WTC11 (cell line): ENCODE results near the gene NCBP2. TPM values are rescaled to one million over a fixed set of nuclear protein-coding genes. Genes with fewer than 3 reads are reported as not detected.

Experiments used
- ATAC-seq: fragments of 200-7000 bp; cut with Tn5 transposase; 2 replicates; pipeline ENCODE4 v1.10.0; 2021; ENCODE audit warnings: mild to moderate bottlenecking, moderate library complexity
- CTCF ChIA-PET: fragments of 300-600 bp; sonication (Branson Sonifier 250); formaldehyde crosslinking; loops from one replicate; lab custom pipeline; 2021; ENCODE audit warnings: antibody characterized with exemption; lab: Charles Lee
- POLR2A ChIA-PET: fragments of 350-600 bp; sonication (Branson Sonifier 250); formaldehyde crosslinking; loops from one replicate; lab custom pipeline; 2021; ENCODE audit warnings: antibody characterized with exemption; lab: Charles Lee
- DNase-seq: peaks from one replicate; pipeline ENCODE4 v3.0.0; 2021; ENCODE audit warnings: low spot score
- H3K27ac Mint-ChIP-seq: 2 replicates; pipeline ENCODE4 v1.8.0; 2021; ENCODE audit warnings: mixed read lengths
- H3K27me3 Mint-ChIP-seq: 2 replicates; pipeline ENCODE4 v1.8.0; 2021; ENCODE audit warnings: low read depth, mild to moderate bottlenecking, moderate library complexity, mixed read lengths
- H3K36me3 Mint-ChIP-seq: 2 replicates; pipeline ENCODE4 v1.8.0; 2021; ENCODE audit warnings: mixed read lengths
- H3K4me1 Mint-ChIP-seq: 2 replicates; pipeline ENCODE4 v1.8.0; 2022; ENCODE audit warnings: mixed read lengths
- H3K4me3 Mint-ChIP-seq: 2 replicates; pipeline ENCODE4 v1.8.0; 2021; ENCODE audit warnings: mild to moderate bottlenecking, moderate library complexity, mixed read lengths
- H3K9me3 Mint-ChIP-seq: 2 replicates; pipeline ENCODE4 v1.8.0; 2021; ENCODE audit warnings: mixed read lengths
- ATF1 ChIP-seq: sonication (generic); formaldehyde crosslinking; IDR thresholded peaks from 2 replicates; pipeline ENCODE4 v1.8.1; 2023; ENCODE audit warnings: mild to moderate bottlenecking, moderate library complexity, missing genetic modification reagents
- EMX1 ChIP-seq: fragments of 250-450 bp; sonication (Bioruptor Pico); IDR thresholded peaks from 2 replicates; pipeline ENCODE4 v1.8.0; 2021; ENCODE audit warnings: mild to moderate bottlenecking
- FOXP4 ChIP-seq: sonication (generic); formaldehyde crosslinking; IDR thresholded peaks from 2 replicates; pipeline ENCODE4 v1.8.0; 2022; ENCODE audit warnings: mild to moderate bottlenecking, missing genetic modification reagents
- KAT7 ChIP-seq: sonication (generic); formaldehyde crosslinking; IDR thresholded peaks from 2 replicates; pipeline ENCODE4 v1.8.1; 2023; ENCODE audit warnings: missing genetic modification reagents, mild to moderate bottlenecking, borderline replicate concordance
- MYBL2 ChIP-seq: sonication (generic); formaldehyde crosslinking; IDR thresholded peaks from 2 replicates; pipeline ENCODE4 v1.8.1; 2023; ENCODE audit warnings: mild to moderate bottlenecking, moderate library complexity, missing genetic modification reagents
- NR3C1 ChIP-seq: sonication (generic); formaldehyde crosslinking; conservative IDR thresholded peaks from 2 replicates; pipeline ENCODE4 v1.8.1; 2023; ENCODE audit warnings: low read depth, mild to moderate bottlenecking, missing genetic modification reagents
- PRRX2 ChIP-seq: fragments of 250-450 bp; sonication (Bioruptor Pico); IDR thresholded peaks from 2 replicates; pipeline ENCODE4 v1.8.0; 2021; ENCODE audit warnings: mild to moderate bottlenecking
- SOX15 ChIP-seq: fragments of 250-450 bp; sonication (Bioruptor Pico); IDR thresholded peaks from 2 replicates; pipeline ENCODE4 v1.9.0; 2021; ENCODE audit warnings: mild to moderate bottlenecking
- ZNF138 ChIP-seq: sonication (generic); formaldehyde crosslinking; conservative IDR thresholded peaks from 2 replicates; pipeline ENCODE4 v1.8.1; 2022; ENCODE audit warnings: mild to moderate bottlenecking, moderate library complexity, missing genetic modification reagents
- ZNF232 ChIP-seq: sonication (generic); formaldehyde crosslinking; IDR thresholded peaks from 2 replicates; pipeline ENCODE4 v1.8.0; 2022; ENCODE audit warnings: mild to moderate bottlenecking, missing genetic modification reagents
- ZNF425 ChIP-seq: fragments of 250-450 bp; sonication (Bioruptor Pico); conservative IDR thresholded peaks from 2 replicates; pipeline ENCODE4 v1.9.0; 2021; ENCODE audit warnings: mild to moderate bottlenecking
- total RNA-seq: library from RNA; stranded (reverse); gene quantifications from 3 replicates; pipeline ENCODE4 v1.2.3, GENCODE V29; 2021
- TF ChIP-seq, protein P1 (sequence below): sonication (generic); formaldehyde crosslinking; IDR thresholded peaks from 2 replicates; pipeline ENCODE4 v1.8.0; 2022; ENCODE audit warnings: mild to moderate bottlenecking, missing genetic modification reagents
- TF ChIP-seq, protein P2 (sequence below): sonication (generic); formaldehyde crosslinking; IDR thresholded peaks from 2 replicates; pipeline ENCODE4 v1.8.1; 2022; ENCODE audit warnings: missing genetic modification reagents, borderline replicate concordance
- TF ChIP-seq, protein P3 (sequence below): sonication (generic); formaldehyde crosslinking; IDR thresholded peaks from 2 replicates; pipeline ENCODE4 v1.8.1; 2023; ENCODE audit warnings: mild to moderate bottlenecking, missing genetic modification reagents, borderline replicate concordance
- TF ChIP-seq, protein P4 (sequence below): sonication (generic); formaldehyde crosslinking; IDR thresholded peaks from 2 replicates; pipeline ENCODE4 v1.8.0; 2023; ENCODE audit warnings: missing genetic modification reagents
- TF ChIP-seq, protein P5 (sequence below): sonication (generic); formaldehyde crosslinking; IDR thresholded peaks from 2 replicates; pipeline ENCODE4 v1.8.0; 2022; ENCODE audit warnings: mild to moderate bottlenecking, missing genetic modification reagents
- TF ChIP-seq, protein P6 (sequence below): fragments of 250-450 bp; sonication (Bioruptor Pico); IDR thresholded peaks from 2 replicates; pipeline ENCODE4 v2.1.2; 2022; ENCODE audit warnings: mild to moderate bottlenecking, moderate library complexity
- TF ChIP-seq, protein P7 (sequence below): sonication (generic); formaldehyde crosslinking; IDR thresholded peaks from 2 replicates; pipeline ENCODE4 v1.8.0; 2022; ENCODE audit warnings: missing genetic modification reagents

The NCBP2 gene
- total RNA-seq, 1 experiment from 2014 or later = 96.9 TPM

DNA sequence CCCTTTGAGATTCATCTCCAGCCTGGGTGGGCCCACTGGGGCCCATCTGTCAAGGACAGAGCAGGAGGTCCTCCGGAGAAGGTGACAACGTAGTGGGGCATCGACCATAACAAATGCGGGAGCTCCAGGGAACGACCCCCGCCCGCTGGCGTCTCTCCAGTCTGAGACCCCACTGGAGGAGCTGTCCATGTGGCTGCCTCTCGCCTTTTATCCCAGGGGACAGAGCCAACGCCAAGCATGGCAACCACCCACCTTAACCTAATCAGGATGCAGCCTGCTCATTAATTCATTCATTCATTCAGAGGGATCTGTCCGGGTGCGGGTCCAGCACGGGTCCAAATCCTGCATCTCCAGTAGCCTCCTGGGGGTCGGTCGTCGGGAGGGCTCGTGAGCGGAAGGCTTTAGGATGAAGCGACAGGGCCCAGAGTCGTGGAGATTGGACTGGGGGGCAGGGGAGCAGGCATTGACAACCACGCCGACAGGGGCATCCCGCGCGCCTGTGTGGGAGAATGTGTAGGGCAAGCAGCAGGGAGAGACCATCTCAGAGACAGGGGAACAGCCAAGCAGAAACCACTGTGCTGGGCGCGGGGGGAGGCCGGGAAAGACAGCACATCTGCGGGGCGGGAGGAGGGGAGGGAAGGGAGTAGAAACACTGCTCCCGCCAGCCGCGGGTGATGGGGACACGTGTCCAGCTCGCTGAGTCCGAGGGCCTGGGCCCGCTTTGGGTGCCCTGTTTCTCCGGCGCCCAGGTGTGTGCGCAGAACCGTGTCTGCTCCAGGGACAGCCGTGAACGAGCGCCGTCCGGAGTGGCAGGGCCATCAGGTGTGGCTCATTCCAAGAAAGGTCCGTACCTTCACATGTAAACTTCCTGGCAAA, 24.4 kb upstream of the NCBP2 start:
- peaks cover 3% of the 10 kb centered on the region; the same call in 1 of the 2 replicates for H3K9me3 Mint-ChIP-seq
- H3K27me3 Mint-ChIP-seq = peaks cover 85% of the 10 kb centered on the region
- ATAC-seq = peak; percentile 16
- H3K36me3 Mint-ChIP-seq = peaks cover 3% of the 10 kb centered on the region; the same call in 1 of the 2 replicates
- peak overlapping the region; percentile 66 for H3K4me3 Mint-ChIP-seq
- ChIA-PET CTCF (interaction anchor here (0.8 to 1.0 kb wide), 2 partner anchors 24 to 64 kb away, joined by 3 to 4 read pairs; partner anchors contain the start of gene NCBP2), POLR2A (interaction anchor here (0.6 kb wide), 1 partner anchor 253 kb away, joined by 5 read pairs; no protein-coding TSS in a partner anchor)
- DNase-seq = peak; percentile 66
- H3K4me1 Mint-ChIP-seq = peaks cover 10% of the 10 kb centered on the region
- no peak overlapping the region for H3K27ac Mint-ChIP-seq
- TF ChIP-seq ATF1 (CRISPR knock-in tag) = no peak
- TF ChIP-seq SOX15 = no peak
- TF ChIP-seq PRRX2 (CRISPR knock-in tag) = no peak
- no peak for TF ChIP-seq KAT7 (CRISPR knock-in tag)
- TF ChIP-seq ZNF425 = no peak
- TF ChIP-seq ZNF138 (CRISPR knock-in tag) = no peak
- no peak for TF ChIP-seq FOXP4 (CRISPR knock-in tag)
- TF ChIP-seq ZNF232 (CRISPR knock-in tag) = no peak
- no peak for TF ChIP-seq MYBL2
- TF ChIP-seq, protein P1, sequence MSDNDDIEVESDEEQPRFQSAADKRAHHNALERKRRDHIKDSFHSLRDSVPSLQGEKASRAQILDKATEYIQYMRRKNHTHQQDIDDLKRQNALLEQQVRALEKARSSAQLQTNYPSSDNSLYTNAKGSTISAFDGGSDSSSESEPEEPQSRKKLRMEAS (CRISPR knock-in tag) = no peak
- TF ChIP-seq, protein P2, sequence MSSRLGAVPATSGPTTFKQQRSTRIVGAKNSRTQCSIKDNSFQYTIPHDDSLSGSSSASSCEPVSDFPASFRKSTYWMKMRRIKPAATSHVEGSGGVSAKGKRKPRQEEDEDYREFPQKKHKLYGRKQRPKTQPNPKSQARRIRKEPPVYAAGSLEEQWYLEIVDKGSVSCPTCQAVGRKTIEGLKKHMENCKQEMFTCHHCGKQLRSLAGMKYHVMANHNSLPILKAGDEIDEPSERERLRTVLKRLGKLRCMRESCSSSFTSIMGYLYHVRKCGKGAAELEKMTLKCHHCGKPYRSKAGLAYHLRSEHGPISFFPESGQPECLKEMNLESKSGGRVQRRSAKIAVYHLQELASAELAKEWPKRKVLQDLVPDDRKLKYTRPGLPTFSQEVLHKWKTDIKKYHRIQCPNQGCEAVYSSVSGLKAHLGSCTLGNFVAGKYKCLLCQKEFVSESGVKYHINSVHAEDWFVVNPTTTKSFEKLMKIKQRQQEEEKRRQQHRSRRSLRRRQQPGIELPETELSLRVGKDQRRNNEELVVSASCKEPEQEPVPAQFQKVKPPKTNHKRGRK (CRISPR knock-in tag) = no peak
- TF ChIP-seq NR3C1 (CRISPR knock-in tag) = no peak
- TF ChIP-seq, protein P3, sequence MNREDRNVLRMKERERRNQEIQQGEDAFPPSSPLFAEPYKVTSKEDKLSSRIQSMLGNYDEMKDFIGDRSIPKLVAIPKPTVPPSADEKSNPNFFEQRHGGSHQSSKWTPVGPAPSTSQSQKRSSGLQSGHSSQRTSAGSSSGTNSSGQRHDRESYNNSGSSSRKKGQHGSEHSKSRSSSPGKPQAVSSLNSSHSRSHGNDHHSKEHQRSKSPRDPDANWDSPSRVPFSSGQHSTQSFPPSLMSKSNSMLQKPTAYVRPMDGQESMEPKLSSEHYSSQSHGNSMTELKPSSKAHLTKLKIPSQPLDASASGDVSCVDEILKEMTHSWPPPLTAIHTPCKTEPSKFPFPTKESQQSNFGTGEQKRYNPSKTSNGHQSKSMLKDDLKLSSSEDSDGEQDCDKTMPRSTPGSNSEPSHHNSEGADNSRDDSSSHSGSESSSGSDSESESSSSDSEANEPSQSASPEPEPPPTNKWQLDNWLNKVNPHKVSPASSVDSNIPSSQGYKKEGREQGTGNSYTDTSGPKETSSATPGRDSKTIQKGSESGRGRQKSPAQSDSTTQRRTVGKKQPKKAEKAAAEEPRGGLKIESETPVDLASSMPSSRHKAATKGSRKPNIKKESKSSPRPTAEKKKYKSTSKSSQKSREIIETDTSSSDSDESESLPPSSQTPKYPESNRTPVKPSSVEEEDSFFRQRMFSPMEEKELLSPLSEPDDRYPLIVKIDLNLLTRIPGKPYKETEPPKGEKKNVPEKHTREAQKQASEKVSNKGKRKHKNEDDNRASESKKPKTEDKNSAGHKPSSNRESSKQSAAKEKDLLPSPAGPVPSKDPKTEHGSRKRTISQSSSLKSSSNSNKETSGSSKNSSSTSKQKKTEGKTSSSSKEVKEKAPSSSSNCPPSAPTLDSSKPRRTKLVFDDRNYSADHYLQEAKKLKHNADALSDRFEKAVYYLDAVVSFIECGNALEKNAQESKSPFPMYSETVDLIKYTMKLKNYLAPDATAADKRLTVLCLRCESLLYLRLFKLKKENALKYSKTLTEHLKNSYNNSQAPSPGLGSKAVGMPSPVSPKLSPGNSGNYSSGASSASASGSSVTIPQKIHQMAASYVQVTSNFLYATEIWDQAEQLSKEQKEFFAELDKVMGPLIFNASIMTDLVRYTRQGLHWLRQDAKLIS (CRISPR knock-in tag) = no peak
- TF ChIP-seq, protein P4, sequence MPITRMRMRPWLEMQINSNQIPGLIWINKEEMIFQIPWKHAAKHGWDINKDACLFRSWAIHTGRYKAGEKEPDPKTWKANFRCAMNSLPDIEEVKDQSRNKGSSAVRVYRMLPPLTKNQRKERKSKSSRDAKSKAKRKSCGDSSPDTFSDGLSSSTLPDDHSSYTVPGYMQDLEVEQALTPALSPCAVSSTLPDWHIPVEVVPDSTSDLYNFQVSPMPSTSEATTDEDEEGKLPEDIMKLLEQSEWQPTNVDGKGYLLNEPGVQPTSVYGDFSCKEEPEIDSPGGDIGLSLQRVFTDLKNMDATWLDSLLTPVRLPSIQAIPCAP (CRISPR knock-in tag) = no peak
- TF ChIP-seq, protein P5, sequence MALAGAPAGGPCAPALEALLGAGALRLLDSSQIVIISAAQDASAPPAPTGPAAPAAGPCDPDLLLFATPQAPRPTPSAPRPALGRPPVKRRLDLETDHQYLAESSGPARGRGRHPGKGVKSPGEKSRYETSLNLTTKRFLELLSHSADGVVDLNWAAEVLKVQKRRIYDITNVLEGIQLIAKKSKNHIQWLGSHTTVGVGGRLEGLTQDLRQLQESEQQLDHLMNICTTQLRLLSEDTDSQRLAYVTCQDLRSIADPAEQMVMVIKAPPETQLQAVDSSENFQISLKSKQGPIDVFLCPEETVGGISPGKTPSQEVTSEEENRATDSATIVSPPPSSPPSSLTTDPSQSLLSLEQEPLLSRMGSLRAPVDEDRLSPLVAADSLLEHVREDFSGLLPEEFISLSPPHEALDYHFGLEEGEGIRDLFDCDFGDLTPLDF (CRISPR knock-in tag) = no peak
- TF ChIP-seq, protein P6, sequence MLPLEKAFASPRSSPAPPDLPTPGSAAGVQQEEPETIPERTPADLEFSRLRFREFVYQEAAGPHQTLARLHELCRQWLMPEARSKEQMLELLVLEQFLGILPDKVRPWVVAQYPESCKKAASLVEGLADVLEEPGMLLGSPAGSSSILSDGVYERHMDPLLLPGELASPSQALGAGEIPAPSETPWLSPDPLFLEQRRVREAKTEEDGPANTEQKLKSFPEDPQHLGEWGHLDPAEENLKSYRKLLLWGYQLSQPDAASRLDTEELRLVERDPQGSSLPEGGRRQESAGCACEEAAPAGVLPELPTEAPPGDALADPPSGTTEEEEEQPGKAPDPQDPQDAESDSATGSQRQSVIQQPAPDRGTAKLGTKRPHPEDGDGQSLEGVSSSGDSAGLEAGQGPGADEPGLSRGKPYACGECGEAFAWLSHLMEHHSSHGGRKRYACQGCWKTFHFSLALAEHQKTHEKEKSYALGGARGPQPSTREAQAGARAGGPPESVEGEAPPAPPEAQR (CRISPR knock-in tag) = no peak
- TF ChIP-seq, protein P7, sequence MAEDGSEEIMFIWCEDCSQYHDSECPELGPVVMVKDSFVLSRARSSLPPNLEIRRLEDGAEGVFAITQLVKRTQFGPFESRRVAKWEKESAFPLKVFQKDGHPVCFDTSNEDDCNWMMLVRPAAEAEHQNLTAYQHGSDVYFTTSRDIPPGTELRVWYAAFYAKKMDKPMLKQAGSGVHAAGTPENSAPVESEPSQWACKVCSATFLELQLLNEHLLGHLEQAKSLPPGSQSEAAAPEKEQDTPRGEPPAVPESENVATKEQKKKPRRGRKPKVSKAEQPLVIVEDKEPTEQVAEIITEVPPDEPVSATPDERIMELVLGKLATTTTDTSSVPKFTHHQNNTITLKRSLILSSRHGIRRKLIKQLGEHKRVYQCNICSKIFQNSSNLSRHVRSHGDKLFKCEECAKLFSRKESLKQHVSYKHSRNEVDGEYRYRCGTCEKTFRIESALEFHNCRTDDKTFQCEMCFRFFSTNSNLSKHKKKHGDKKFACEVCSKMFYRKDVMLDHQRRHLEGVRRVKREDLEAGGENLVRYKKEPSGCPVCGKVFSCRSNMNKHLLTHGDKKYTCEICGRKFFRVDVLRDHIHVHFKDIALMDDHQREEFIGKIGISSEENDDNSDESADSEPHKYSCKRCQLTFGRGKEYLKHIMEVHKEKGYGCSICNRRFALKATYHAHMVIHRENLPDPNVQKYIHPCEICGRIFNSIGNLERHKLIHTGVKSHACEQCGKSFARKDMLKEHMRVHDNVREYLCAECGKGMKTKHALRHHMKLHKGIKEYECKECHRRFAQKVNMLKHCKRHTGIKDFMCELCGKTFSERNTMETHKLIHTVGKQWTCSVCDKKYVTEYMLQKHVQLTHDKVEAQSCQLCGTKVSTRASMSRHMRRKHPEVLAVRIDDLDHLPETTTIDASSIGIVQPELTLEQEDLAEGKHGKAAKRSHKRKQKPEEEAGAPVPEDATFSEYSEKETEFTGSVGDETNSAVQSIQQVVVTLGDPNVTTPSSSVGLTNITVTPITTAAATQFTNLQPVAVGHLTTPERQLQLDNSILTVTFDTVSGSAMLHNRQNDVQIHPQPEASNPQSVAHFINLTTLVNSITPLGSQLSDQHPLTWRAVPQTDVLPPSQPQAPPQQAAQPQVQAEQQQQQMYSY (CRISPR knock-in tag) = no peak
- TF ChIP-seq EMX1 (CRISPR knock-in tag) = no peak
